ENCODE measurements around the gene C3. TPM values are rescaled to one million over a fixed set of nuclear protein-coding genes. Genes with fewer than 3 reads are reported as not detected.
A peak's percentile ranks its signal among the peaks of the same experiment; 100 is the strongest.

The C3 gene
- polyA plus RNA-seq, 12 donors, result 1.5 to 114 (median 5.4) TPM; not detected in 1

DNA sequence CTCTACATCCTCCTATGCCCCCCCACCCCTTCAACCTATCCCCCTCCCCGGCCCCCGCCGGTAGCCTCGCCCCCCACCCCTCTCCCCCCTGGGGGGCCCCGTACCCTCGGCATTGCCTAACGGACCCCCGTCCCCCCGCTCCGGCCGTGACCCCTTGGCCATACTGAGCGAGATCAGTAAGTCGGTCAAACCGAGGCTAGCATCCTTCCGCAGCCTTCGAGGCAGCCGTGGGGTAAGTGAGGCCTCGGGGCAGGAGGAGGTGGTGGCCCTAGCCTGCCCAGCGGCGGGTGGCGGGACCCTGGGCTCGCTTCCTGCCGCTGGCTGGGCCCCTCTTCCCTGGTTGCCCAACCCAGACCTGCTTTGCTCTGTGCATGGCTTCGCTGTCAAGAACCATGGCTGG lies 25.5 kb upstream of the C3 start:
- no peak for DNase-seq

DNA sequence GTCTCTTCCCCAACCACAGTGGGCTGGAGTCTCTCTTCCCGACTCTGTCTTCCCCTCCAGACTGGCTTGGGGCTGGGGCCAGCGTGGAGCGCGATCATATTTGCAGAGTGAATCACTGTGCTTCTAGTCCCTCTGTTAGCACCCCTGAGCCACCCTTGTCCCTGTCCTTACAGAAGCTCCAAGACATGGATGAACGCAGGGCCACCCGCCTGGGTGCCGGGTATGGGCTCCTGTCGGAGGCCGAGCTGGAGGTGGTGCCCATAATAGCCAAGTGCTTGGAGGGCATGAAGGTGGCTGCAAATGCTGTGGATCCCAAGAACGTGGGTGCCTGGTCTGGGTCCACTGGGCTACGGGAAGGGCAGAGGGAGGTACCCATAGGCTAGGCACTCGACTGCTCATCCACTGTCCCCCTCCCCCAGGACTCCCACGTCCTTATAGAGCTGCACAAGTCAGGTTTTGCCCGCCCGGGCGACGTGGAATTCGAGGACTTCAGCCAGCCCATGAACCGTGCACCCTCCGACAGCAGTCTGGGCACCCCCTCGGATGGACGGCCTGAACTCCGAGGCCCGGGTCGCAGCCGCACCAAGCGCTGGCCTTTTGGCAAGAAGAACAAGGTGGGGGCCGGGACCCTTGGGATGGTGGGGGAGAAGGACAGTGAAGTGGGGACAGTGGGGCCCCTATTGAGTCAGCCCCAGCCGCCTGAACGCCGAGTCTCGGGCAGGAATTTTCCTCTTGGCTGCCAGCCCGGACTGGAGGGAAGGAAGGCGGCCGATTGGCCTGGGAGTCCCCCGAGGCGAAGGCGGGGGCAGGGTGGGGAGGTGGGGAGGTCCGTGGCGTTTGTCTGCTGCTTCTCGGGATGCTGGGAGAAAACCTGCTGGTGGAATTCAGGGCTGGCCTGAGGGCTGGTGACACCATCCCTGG lies 24.2 kb upstream of the C3 start:
- DNase-seq, result peak; percentile 93

DNA sequence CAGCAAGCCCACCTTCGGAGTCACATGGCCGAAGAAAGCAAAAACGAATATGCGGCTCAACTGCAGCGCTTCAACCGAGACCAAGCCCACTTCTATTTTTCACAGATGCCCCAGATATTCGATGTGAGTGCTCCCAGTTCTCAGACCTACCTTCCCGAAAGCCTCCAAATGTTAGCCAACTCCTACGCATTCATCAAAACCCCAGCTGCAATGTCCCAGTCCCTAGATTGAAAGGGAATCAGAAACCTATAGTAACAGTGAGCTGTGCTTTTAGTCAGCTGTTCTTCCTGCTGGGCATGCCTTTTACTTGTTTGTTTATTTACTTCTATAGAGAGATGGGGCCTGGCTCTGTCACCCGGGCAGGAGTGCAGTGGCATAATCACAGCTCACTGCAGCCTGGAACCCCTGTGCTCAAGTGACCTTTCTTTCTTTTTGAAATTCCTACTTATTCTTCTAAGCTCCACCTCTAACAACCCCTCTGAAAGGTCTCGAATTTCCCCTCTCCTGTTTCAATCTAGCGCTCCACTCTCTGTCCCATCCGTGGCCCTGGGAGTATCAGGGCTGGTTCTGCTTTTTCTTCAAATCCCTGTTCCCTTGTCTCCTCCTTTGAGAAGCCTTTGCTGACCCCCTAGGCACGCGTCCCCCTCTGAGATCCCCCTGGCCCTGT lies 23.4 kb upstream of the C3 start:
- no peak for DNase-seq

DNA sequence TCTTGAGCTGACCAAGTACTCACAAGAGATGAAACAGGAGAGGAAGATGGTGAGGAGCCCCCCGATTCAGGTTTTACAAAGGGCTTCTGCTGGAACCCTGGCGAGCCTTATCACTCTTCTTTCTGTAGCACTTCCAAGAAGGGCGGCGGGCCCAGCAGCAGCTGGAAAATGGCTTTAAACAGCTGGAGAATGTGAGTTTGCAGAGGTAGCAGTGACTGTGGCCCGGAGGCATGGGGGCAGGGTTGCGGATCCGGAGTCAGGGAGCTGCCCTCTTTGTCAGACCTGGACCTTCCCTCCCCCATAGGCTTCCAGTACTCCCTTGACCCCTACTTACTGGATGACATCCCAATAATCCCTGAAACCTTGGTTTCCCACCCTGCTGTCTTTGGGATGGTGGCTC lies 22.6 kb upstream of the C3 start:
- no peak for DNase-seq

- peak; percentile 69 for DNase-seq
Observed at GRCh38 chr19:6740589-6741343, 20.3 kb upstream of the C3 start.

DNA sequence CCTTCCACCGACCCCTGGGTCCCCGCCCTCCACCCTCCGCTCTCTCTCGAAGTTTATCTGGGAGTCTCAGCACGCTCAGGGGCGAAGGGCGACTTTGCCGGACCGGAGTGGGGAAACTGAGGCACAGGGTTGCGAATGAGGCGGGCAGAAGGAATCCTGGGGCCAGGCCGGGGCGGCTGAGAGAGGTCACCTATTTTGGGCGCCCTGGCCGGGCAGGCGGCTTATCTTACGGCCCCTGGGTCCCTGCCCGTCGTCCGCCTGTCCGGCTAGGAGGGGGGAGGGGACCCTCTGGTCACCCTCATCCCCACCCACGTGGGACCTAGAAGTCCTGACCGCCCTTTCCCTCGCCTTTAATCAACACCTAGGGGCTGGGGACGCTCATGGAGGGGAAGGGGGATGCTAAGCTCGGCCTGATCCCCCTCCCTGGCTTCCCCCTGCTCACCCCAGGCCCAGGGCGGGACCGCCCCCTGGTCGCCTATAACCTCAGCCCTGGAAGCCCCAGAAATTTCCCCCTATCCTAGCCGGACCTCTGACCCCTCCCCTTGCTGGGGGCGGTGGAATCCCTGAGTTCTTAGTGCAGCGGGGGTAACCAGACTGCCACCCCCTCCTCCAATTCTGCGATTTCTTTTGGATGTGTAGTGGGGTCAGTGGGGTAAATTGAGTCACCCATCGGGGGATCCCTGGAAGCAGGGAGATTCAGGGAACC lies 19.6 kb upstream of the C3 start:
- peak; percentile 42 for DNase-seq

DNA sequence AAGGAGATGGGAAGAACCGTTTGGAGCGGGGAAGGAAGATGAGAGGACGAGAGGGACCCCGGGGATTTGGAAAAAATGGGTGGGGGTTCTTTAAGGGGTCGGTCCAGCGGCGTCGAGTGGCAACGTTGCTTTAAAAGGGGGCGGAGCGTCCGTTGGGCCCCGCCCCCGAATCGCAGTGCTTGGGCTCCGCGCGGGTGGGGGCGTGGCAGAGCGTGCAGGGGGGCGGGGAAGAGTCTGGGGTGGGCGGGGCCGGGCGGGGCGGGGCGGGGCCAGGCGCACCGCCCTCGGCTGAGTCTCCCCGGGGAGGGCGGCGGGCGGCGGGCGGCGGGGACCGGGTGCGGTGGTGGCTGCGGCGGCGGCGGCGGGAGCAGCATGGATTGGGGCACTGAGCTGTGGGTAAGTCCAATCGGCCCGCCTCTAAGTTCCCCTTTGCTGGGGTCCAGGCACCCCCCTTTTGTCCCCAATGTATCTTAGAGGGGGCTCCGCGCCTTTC lies 19.0 kb upstream of the C3 start, which contains the start of gene TRIP10:
Gene TRIP10 (plus strand): TSS at position 291 of the 493 bp plus-strand sequence. CDS start 82 bp downstream, at position 373.
- DNase-seq, result peak; percentile 92

- no peak for DNase-seq
Observed at GRCh38 chr19:6738787-6739389, 18.4 kb upstream of the C3 start.

DNA sequence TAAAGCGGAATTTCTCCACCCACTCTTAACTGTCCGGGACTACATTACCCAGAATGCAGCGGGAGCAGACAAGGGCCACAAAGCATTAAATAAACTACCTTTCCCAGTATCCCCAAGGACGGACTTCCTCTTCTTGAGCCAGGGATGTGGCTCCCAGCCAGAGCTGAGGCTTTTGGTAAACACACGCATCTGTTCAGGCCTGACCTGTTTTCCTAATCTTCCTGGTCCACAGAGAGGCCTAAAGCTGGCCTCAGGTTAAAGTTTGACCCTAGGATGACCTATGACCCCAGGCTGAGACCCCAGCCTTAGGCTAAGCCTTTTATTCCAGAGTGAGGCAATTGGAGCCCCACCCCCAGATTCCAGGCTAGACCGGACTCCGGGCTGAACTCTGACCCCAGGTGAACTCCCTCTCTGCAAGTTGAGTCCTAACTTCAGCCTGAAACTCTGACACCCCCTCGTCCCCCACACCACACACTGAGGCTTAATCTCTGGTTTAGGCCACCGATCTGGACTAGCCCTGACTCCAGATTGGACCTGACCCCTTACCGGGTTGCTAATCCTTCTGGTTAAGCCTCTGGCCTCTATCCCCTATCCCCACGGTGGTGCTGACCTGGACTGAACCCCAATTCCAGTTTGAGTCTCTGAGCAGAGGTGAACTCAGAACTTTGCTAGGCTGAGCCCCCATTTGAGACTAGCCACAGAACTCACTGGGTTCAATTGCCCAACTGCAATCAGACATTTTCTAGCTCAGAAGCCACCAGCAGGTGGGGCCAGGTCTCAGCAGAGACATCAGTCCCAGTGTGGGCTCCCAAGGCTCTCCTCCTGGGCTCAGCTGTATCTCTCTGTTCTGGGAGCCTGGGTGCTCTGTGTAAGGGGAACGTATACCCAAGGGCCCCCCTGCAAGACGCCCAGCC lies 17.7 kb upstream of the C3 start:
- peak; percentile 72 for DNase-seq

- peak; percentile 100 for DNase-seq
Observed at GRCh38 chr19:6737284-6737872, 16.9 kb upstream of the C3 start, which contains the start of gene GPR108. TSS of gene GPR108 (minus strand) at chr19:6737580. CDS start at chr19:6737576, 4 bp downstream.

DNA sequence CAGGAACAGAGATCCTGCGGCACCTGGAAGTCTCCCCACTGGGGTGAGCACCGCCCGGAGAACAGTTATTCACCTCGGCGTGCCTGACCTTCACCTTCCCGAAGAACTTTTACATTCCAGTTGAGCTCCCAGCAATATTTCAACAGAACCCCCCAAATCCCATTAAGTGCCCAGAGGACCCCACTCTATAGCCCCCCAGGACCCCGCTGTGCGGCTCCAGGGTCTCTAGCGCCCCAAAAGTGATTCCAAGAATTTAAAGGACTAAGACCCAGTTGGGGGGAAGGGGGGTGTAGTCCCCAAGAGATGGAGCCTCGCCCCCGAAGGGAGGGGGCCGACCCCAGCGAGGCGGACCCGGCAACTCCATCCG lies 16.4 kb upstream of the C3 start:
- no peak for DNase-seq

GRCh38 chr19:6736169-6736916 lies 15.9 kb upstream of the C3 start:
- peak; percentile 76 for DNase-seq

DNA sequence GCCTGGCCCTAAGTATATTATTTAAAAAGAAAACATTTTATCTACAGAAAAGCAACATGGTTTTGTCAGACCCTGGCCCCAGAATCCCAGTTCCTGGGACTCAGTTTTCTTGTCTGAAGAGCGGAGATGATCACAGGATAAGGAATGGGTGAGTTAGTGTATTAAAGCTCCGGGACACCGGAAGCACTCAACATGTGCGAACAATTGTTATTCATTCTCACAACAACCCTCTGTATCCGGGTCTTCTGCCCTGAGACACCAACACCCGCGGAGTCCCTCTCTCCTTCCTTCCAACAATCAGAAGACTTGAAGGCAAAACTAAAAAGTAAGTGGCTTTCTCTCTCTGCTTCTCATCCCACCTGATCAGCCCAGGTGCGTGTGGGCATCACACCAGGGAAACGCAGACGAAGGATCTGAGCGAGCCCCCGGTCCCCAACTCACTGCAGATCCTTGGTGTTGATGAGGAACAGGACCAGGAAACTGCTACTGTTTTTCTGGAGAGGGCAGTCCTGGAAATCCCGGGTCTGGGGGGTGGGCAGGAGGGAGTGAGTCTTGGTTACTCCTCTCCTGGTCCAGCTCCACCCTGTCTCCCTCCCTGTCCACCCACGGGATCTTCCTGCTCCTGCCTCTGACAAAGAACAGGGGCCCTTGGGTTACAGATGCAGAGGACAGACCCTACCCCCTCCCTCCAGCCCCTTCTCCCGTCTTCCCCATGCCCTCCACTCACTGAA lies 14.9 kb upstream of the C3 start:
- no peak for DNase-seq

DNA sequence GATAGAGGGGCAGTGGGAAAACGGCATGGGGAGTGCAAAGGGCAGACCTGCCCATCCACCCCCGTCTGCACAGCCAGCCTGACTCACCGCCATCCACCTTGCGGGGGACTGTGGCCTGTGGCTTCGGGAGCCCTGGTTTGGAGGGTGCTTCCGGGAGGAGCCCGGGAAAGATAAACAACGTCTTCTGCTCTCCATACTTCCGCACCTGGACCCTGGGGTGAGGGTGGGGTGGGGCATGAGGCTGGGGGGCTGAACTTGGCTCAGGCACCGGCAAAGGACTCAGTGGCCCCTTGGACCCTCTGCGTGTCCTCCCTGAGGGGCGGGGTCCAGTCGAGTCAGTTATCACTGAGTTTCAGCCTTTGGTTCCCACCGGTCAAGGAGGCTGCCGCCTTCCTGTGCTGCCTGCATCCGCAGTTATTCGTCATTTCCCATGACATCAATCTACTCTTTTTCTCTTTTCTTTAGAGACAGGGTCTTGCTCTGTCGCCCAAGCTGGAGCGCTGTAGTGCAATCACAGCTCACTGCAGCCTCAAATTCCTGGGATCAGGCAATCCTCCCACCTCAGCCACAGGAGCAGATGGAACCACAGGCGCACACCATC lies 13.7 kb upstream of the C3 start:
- DNase-seq, result no peak

DNA sequence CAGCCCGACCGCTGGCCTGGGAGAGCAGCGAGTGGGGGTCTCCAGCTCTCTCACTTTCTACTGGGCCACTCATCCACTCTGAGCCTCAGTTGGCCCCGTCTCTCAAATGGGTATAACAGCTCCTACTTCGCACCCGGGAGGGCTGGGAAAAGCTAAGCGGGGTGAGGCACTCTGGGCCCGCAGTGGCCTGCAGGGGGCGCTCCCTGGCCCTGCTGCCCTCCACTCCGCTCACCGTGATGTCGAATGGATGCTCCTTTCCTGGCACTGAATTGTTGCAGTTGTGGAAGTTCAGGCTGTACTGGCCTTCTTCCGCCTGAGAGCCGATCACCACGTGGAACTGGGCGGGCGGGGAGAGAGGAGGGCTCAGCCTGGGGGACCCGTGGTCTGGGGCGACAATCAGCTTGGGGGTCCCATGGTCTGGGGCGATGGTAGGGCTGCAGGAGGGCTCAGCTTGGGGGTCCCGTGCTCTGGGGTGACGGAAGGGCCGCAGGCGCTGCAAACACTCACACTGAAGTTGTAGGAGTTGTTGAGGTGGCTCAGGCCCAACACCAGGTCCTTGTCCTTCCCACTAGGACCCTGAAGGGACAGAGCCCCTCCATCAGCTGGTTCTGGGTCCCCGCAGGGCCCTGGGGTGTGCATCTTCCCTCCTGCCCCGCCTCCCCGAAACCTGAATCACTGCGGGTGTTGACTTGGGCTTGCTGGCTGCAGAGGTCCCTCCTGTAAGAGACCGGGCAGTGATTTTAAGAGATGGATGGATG lies 13.1 kb upstream of the C3 start:
- DNase-seq, result no peak

DNA sequence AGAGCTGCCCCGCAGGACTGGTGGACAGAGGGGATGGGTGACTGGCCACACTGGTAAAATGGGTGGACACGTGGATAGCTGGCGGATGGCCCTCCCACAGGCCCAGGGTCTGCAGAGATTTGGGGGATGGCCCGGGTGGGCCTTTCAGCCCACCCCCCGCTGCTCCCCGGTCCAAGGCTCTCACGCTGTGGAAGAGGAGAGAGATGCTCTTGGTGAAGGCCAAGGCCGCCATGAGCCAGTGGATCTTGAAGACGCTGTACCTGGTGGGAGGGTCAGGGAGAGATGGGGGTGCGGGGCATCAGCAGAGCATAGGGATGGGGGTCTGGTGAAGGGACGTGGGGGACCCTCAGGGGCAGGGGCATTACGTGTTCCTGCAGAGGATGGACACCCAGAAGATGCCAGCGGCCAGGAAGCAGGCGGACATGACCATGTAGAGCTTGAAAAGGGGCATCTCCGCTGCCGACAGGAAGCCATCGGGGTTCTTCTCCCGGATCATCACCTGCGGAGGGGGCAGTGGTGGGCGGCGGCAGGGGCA lies 12.4 kb upstream of the C3 start:
- DNase-seq, result no peak
